ENCODE results near the gene ZCCHC24. TPM values are rescaled to one million over a fixed set of nuclear protein-coding genes. Genes with fewer than 3 reads are reported as not detected.

ZCCHC24 gene
- total and polyA plus RNA-seq, 2 donors (not counting 3 experiments of a cell fraction or from before 2014, with no cell fraction given): 5.2 to 8.4 TPM

- CTCF ChIA-PET: interaction anchor here (1.3 kb wide), 1 partner anchor 34 kb away, joined by 3 read pairs; no protein-coding TSS in a partner anchor
- FAIRE-seq: no peak
- no peaks in the 10 kb centered on the region for H3K79me2 ChIP-seq (ENCODE audit: control insufficient read depth, insufficient read depth, low read length)
- H3K9me3 ChIP-seq (replicated peaks; ENCODE audit: control insufficient read depth, insufficient read depth, low read length): no peaks in the 10 kb centered on the region
- no TSS peak for BruUV-seq (replicated peaks)
- H3K4me1 ChIP-seq (ENCODE audit: control insufficient read depth, extremely low read depth, insufficient read depth, low read length): no peaks in the 10 kb centered on the region
- DNase-seq (ENCODE audit: low read depth, low spot score): no peak
- H3K27me3 ChIP-seq (ENCODE audit: control insufficient read depth in 2 of 2, insufficient read depth in 2 of 2, low read length in 2 of 2): no peaks in the 10 kb centered on the region
- H3K4me2 ChIP-seq (ENCODE audit: insufficient read depth, low read length): no peak overlapping the region
- dilution Hi-C loops (cut with MboI; ENCODE audit: extremely low pct_ligation_motif_present, low sequenced_read_pairs) (no loop called here), intact Hi-C loops (cut with micrococcal nuclease) (loop anchor here (10.0 kb wide), 1 partner anchor 586 kb away; no protein-coding TSS in a partner anchor)
- no peak overlapping the region for H3K27ac ChIP-seq (ENCODE audit: insufficient read depth, low read depth, low read length)
- POLR2A ChIA-PET: no interaction called here
- no peak overlapping the region for H2AFZ ChIP-seq (ENCODE audit: low read depth, low read length)
- H3K9me1 ChIP-seq (replicated peaks; ENCODE audit: control insufficient read depth, extremely low read depth, insufficient read depth, low read length): no peaks in the 10 kb centered on the region
- TF ChIP-seq POLR2AphosphoS5 (IDR thresholded peaks at IDR 0.05; ENCODE audit: insufficient read depth, low read depth, low read length) (no peak), CTCF (IDR thresholded peaks at IDR 0.05; ENCODE audit: extremely low read depth in 1 of 2, insufficient read depth in 1 of 2, low read depth in 1 of 2, low read length in 2 of 2) (no peak), GATA2 (IDR thresholded peaks at IDR 0.05; ENCODE audit: insufficient read depth, insufficient read length, low read depth, low read length) (no peak), FOS (IDR thresholded peaks at IDR 0.05; ENCODE audit: borderline replicate concordance, insufficient read depth, low read length) (no peak), EZH2 (IDR thresholded peaks at IDR 0.05; ENCODE audit: borderline replicate concordance, low read depth, low read length, severe bottlenecking) (no peak), MYC (IDR thresholded peaks at IDR 0.05; ENCODE audit: low read depth, low read length) (no peak), JUN (IDR thresholded peaks at IDR 0.05; ENCODE audit: borderline replicate concordance, insufficient read depth, insufficient read length, low read depth) (no peak), MAX (IDR thresholded peaks at IDR 0.05; ENCODE audit: insufficient read depth, insufficient read length) (no peak), POLR2A (IDR thresholded peaks at IDR 0.05; ENCODE audit: low read depth, low read length) (no peak)
- no peaks in the 10 kb centered on the region for H4K20me1 ChIP-seq (replicated peaks; ENCODE audit: control insufficient read depth, extremely low read depth, insufficient read depth, low read length)
- no peak overlapping the region for H3K9ac ChIP-seq (replicated peaks; ENCODE audit: extremely low read depth, insufficient read depth, low read length)
- no peaks in the 10 kb centered on the region for H3K36me3 ChIP-seq (ENCODE audit: control insufficient read depth in 2 of 2, extremely low read depth in 1 of 2, insufficient read depth in 2 of 2, low read length in 2 of 2)
- H3K4me3 ChIP-seq (replicated peaks in 1 of 3; ENCODE audit: insufficient read depth in 1 of 3, low read depth in 1 of 3, low read length in 3 of 3): no peak overlapping the region
Observed at GRCh38 chr10:79340646-79341244, 104.7 kb downstream of the ZCCHC24 start.

Measured in endothelial cell of umbilical vein (primary cell).